ENCODE results near the gene AP4E1.

The AP4E1 gene

DNA sequence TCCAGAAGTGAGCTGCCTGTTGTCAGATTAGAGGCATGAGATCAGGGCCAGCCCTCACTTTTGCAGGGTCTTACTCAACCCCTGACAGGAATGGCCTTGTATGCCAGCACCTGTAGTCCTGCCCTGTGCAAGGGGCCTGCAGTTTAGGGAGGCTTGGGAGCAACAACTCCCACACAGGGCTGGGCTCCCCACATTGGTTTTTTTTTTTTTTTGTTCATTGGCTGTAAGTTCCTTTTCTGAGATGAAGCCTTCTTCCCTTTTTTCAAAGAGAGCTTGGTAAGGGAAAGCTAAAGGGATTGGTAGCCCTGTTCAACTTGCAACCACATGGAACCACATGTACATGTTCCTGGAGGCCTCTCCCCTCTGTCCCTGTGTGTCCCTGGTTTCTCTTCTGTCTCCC lies 139.8 kb downstream of the AP4E1 start:
- Mint-ChIP-seq H3K36me3 (ENCODE audit: insufficient read depth) (no peaks in the 10 kb centered on the region), H3K27ac (ENCODE audit: low read depth) (no peak overlapping the region), H3K4me3 (no peak overlapping the region), H3K4me1 (no peaks in the 10 kb centered on the region), H3K9me3 (no peaks in the 10 kb centered on the region), H3K27me3 (peaks cover 44% of the 10 kb centered on the region)
- DNase-seq (ENCODE audit: low spot score in 2 of 2) (no peak), ATAC-seq (replicated peaks; ENCODE audit: extremely low read depth, poor library complexity, severe bottlenecking) (no peak)

DNA sequence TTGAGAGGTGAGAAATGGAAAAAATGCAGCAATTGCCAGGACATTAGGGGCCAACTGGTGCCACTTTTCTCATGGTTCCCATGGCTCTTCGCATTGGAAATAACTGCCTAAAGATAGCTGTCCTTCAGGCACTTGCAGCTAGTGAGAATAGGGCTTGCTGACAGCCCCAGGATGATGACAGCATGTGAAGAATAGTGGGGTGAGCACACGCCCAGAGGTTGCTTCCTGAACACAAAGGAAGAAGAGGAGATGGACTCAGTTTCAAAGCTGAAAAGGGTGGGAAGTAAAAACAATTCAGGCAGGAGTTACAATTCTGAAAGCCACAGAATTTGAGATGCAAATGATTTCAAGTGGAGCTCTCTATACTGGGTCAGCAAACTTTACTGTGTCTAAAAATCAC lies 140.6 kb downstream of the AP4E1 start:
- H3K27me3 Mint-ChIP-seq: peaks cover 44% of the 10 kb centered on the region
- ATAC-seq (replicated peaks; ENCODE audit: extremely low read depth, poor library complexity, severe bottlenecking) (no peak), DNase-seq (ENCODE audit: low spot score in 2 of 2) (no peak)
- H3K9me3 Mint-ChIP-seq: no peaks in the 10 kb centered on the region
- no peak overlapping the region for H3K4me3 Mint-ChIP-seq
- no peaks in the 10 kb centered on the region for H3K36me3 Mint-ChIP-seq (ENCODE audit: insufficient read depth)
- no peak overlapping the region for H3K27ac Mint-ChIP-seq (ENCODE audit: low read depth)
- H3K4me1 Mint-ChIP-seq: no peaks in the 10 kb centered on the region

DNA sequence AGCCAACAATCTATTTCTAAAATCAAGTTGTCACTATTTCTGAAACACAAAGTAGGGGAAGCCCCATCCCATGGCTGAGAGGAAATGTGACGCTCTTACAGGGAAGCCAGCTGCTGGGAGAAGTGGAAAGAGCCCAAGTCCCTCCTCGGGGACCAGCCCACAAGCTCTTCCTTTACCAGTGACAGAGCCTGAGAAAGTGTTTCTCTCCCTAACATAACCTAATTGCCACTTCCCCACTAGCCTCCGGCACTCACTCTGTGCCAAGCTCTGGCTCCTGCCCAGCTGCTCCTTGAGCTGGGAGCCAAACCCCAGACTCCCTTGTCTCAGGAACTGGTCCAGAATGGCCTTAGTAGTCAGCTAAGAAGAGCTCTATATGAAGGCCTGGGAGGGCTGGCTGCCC lies 143.3 kb downstream of the AP4E1 start:
- Mint-ChIP-seq H3K4me1 (no peaks in the 10 kb centered on the region), H3K27me3 (peaks cover 51% of the 10 kb centered on the region), H3K36me3 (ENCODE audit: insufficient read depth) (no peaks in the 10 kb centered on the region), H3K4me3 (no peak overlapping the region), H3K27ac (ENCODE audit: low read depth) (no peak overlapping the region), H3K9me3 (no peaks in the 10 kb centered on the region)
- no peak for DNase-seq (ENCODE audit: low spot score in 2 of 2)
- no peak for ATAC-seq (replicated peaks; ENCODE audit: extremely low read depth, poor library complexity, severe bottlenecking)

DNA sequence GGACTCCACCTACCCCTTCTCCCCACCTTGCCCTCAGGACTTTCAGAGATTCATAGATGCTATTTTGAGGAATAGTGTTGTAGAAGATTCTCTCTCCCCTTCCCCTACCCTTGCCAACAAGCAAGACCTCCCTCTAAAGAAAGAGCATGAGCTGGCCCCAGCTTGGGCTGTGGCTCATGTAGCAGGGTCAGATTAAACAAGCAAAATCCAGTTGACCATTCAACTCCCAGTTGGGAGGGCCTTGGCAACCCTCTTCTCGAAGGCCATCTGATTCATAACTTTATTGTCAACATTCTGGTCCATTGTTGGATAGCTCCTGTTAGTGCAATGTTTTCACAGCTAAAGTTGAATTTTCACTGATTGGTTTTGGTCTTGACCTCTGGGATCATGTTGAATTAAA lies 145.1 kb downstream of the AP4E1 start:
- H3K36me3 Mint-ChIP-seq (ENCODE audit: insufficient read depth): no peaks in the 10 kb centered on the region
- H3K4me3 Mint-ChIP-seq: no peak overlapping the region

DNA sequence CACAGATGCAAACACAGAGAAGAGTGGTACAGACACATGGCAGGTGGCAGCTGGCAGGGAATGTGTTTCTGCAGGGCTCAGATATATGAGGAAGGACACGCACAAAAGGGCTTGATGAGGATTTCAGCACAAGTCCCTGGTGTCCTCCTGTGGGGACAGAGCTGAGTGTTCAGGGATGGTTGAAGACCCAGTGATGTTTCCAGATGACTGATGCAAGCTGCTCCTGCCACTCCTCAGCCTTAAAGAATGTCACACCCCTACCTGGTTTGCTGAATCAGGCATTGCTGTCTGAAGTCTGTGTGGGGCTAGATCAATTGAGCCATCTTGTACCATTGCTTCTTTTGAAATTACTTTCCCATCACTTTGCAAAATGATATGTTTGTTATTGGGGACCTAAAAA lies 146.1 kb downstream of the AP4E1 start:
- Mint-ChIP-seq H3K27ac (ENCODE audit: low read depth) (no peak overlapping the region), H3K36me3 (ENCODE audit: insufficient read depth) (no peaks in the 10 kb centered on the region), H3K4me1 (no peaks in the 10 kb centered on the region), H3K4me3 (no peak overlapping the region), H3K27me3 (peaks cover 39% of the 10 kb centered on the region), H3K9me3 (no peaks in the 10 kb centered on the region)
- ATAC-seq (replicated peaks; ENCODE audit: extremely low read depth, poor library complexity, severe bottlenecking) (no peak), DNase-seq (ENCODE audit: low spot score in 2 of 2) (no peak)

More for the DNA sequence above, 145.1 kb downstream of the AP4E1 start:
- H3K27me3 Mint-ChIP-seq: peaks cover 47% of the 10 kb centered on the region
- H3K27ac Mint-ChIP-seq (ENCODE audit: low read depth): no peak overlapping the region
- DNase-seq (ENCODE audit: low spot score in 2 of 2) (no peak), ATAC-seq (replicated peaks; ENCODE audit: extremely low read depth, poor library complexity, severe bottlenecking) (no peak)
- H3K9me3 Mint-ChIP-seq: no peaks in the 10 kb centered on the region
- no peaks in the 10 kb centered on the region for H3K4me1 Mint-ChIP-seq

All from central memory CD8-positive, alpha-beta T cell (primary cell).